MG63 (cell line): ENCODE measurements around the gene TCAP. TPM values are rescaled to one million over a fixed set of nuclear protein-coding genes. Genes with fewer than 3 reads are reported as not detected.
A peak's percentile ranks its signal among the peaks of the same experiment; 100 is the strongest.

Experiments
- DNase-seq: peaks from one replicate; pipeline ENCODE4 v3.0.0-alpha.2; 2020
- H3K27me3 ChIP-seq: fragments of 250-450 bp; sonication (Bioruptor Pico); 2 replicates; pipeline ENCODE4 v1.5.1; 2020; ENCODE audit warnings: mild to moderate bottlenecking, moderate library complexity
- H3K36me3 ChIP-seq: fragments of 250-450 bp; sonication (Bioruptor Pico); 2 replicates; pipeline ENCODE4 v1.5.1; 2020; ENCODE audit warnings: mild to moderate bottlenecking, moderate library complexity
- H3K4me3 ChIP-seq: fragments of 250-450 bp; sonication (Bioruptor Pico); 2 replicates; pipeline ENCODE4 v1.5.1; 2020; ENCODE audit warnings: mild to moderate bottlenecking, moderate library complexity
- H3K9me3 ChIP-seq: fragments of 250-450 bp; sonication (Bioruptor Pico); 2 replicates; pipeline ENCODE4 v1.5.1; 2020; ENCODE audit warnings: mild to moderate bottlenecking, moderate library complexity
- total RNA-seq: library from RNA; depleted of rRNA; stranded (reverse); fragments of >200 nt; shearing (Covaris generic); gene quantifications from 2 replicates; pipeline ENCODE4 v1.2.3, GENCODE V29; 2014; ENCODE audit warnings: low replicate concordance

TCAP gene
- total RNA-seq, 1 experiment from 2014 or later = 0.07 TPM

- H3K36me3 ChIP-seq = peaks cover 34% of the 10 kb centered on the region
- H3K9me3 ChIP-seq = no peaks in the 10 kb centered on the region
- no peak overlapping the region for H3K4me3 ChIP-seq
- no peak for DNase-seq
- no peaks in the 10 kb centered on the region for H3K27me3 ChIP-seq
These were observed 6.8 kb upstream of the TCAP start for GRCh38 chr17:39658346-39658745.

GRCh38 chr17:39658760-39659159, 6.4 kb upstream of the TCAP start:
- Histone ChIP-seq H3K36me3 (peaks cover 31% of the 10 kb centered on the region), H3K9me3 (no peaks in the 10 kb centered on the region), H3K27me3 (no peaks in the 10 kb centered on the region), H3K4me3 (no peak overlapping the region)
- DNase-seq = no peak

DNA sequence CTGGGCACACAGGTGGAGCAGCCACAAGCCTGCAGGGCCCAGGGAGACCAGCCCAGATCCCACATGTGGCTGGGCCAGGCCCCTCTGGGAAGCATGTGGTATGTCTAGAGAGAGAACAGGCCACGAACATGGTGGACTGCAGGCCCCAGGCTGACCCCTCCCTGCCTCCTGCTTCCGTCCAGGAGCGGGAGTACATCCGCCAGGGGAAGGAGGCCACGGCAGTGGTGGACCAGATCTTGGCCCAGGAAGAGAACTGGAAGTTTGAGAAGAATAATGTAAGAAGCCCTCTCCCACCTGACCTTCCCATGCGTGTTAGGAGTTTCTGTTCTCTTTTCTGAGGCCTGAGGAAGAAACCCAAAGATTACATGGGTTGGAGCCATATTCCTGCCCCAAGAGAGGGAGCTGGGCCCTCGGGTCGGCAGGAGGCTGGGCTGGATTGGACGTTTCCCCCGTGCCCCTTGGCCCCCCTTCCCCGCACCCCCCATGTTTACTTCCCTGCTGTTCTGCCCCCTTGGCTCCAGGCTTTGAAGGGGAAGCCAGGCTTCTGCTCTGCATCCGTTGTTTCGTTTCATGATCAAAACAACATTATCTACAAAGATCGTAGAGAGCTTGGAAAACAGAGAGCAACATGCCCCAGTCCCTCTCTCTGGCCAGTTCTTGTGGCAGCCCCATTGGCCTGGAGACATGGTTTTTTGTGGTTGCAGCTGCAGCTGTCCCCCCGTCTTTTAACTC, 5.7 kb upstream of the TCAP start:
- DNase-seq = no peak
- Histone ChIP-seq H3K27me3 (no peaks in the 10 kb centered on the region), H3K36me3 (peaks cover 26% of the 10 kb centered on the region), H3K4me3 (no peak overlapping the region), H3K9me3 (no peaks in the 10 kb centered on the region)

- no peaks in the 10 kb centered on the region for H3K27me3 ChIP-seq
- no peak for DNase-seq
These were observed 5.2 kb upstream of the TCAP start for GRCh38 chr17:39660011-39660360.

GRCh38 chr17:39660397-39661385, 4.5 kb upstream of the TCAP start:
- Histone ChIP-seq H3K9me3 (no peaks in the 10 kb centered on the region), H3K36me3 (peaks cover 17% of the 10 kb centered on the region), H3K27me3 (no peaks in the 10 kb centered on the region), H3K4me3 (no peak overlapping the region)
- DNase-seq = no peak

More at GRCh38 chr17:39660011-39660360, 5.2 kb upstream of the TCAP start:
- peaks cover 20% of the 10 kb centered on the region for H3K36me3 ChIP-seq
- no peaks in the 10 kb centered on the region for H3K9me3 ChIP-seq
- H3K4me3 ChIP-seq = no peak overlapping the region

DNA sequence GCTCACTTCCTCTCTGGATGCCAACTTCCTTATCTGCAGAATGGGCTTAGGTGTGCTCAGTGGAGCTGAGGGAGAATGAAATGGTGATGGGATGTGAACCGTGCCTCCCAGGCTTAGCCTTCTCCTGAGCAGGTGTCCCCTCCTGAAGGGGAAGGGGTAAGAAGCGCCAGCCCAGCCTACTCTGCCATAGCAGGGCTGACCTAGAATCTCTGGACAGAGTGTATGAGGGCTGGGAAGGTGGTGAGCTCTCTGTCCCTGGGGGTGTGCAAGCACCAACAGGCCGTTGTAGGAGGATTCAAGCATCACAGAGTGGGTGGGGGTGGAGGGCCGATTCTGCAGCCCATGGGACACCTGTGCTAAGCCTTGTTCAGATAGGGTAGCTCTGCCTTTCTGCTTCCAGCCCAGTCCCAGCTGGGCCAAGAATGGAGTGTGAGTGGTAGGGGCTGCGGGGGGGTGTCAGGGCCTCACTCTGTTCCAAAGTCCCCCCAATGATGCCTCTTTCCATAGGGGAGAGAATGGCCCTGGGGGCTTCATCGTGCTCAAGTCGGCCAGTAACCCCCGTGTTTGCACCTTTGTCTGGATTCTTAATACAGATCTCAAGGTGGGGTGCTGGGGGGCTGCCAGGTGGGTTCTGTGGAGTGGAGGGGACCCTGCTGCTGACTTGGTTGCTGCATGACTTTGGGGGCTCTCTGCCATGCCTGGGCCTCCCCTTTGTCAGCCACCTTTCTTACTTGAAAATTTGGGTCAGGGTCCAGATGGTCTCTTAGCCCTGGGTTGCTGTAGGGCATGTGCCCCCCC, 3.2 kb upstream of the TCAP start:
- no peak for DNase-seq
- Histone ChIP-seq H3K4me3 (no peak overlapping the region), H3K36me3 (peaks cover 17% of the 10 kb centered on the region), H3K27me3 (no peaks in the 10 kb centered on the region), H3K9me3 (no peaks in the 10 kb centered on the region)

DNA sequence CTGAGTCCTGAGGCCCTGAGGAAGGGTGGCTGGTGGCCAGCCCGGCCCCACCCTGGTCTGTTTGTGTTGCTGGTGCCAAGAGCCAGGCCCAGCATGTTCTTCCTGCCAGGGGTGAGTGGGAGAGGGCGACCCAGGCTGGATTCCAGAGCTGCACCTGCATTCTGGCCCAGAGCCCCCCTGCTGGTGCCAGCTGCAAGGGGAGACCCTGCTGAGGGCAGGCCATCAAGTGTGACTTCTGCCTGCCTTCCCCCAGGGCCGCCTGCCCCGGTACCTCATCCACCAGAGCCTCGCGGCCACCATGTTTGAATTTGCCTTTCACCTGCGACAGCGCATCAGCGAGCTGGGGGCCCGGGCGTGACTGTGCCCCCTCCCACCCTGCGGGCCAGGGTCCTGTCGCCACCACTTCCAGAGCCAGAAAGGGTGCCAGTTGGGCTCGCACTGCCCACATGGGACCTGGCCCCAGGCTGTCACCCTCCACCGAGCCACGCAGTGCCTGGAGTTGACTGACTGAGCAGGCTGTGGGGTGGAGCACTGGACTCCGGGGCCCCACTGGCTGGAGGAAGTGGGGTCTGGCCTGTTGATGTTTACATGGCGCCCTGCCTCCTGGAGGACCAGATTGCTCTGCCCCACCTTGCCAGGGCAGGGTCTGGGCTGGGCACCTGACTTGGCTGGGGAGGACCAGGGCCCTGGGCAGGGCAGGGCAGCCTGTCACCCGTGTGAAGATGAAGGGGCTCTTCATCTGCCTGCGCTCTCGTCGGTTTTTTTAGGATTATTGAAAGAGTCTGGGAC, 2.4 kb upstream of the TCAP start:
- H3K4me3 ChIP-seq = no peak overlapping the region
- H3K36me3 ChIP-seq = peaks cover 17% of the 10 kb centered on the region
- DNase-seq = peak; percentile 38
- no peaks in the 10 kb centered on the region for H3K9me3 ChIP-seq
- no peaks in the 10 kb centered on the region for H3K27me3 ChIP-seq

- H3K4me3 ChIP-seq = no peak overlapping the region
- no peaks in the 10 kb centered on the region for H3K27me3 ChIP-seq
- no peak for DNase-seq
- H3K9me3 ChIP-seq = no peaks in the 10 kb centered on the region
- peaks cover 17% of the 10 kb centered on the region for H3K36me3 ChIP-seq
These were observed 1.8 kb upstream of the TCAP start for GRCh38 chr17:39663340-39663687.

GRCh38 chr17:39663688-39664580, 1.2 kb upstream of the TCAP start:
- Histone ChIP-seq H3K36me3 (peaks cover 17% of the 10 kb centered on the region), H3K27me3 (no peaks in the 10 kb centered on the region), H3K9me3 (no peaks in the 10 kb centered on the region), H3K4me3 (no peak overlapping the region)
- no peak for DNase-seq

- Histone ChIP-seq H3K27me3 (no peaks in the 10 kb centered on the region), H3K4me3 (no peak overlapping the region), H3K9me3 (no peaks in the 10 kb centered on the region), H3K36me3 (peaks cover 11% of the 10 kb centered on the region)
- DNase-seq = peak; percentile 46
These were observed 584 bp downstream of the TCAP start for GRCh38 chr17:39665642-39666224.

- DNase-seq = peak; percentile 28
These were observed 1.1 kb downstream of the TCAP start for GRCh38 chr17:39666231-39666600.

DNA sequence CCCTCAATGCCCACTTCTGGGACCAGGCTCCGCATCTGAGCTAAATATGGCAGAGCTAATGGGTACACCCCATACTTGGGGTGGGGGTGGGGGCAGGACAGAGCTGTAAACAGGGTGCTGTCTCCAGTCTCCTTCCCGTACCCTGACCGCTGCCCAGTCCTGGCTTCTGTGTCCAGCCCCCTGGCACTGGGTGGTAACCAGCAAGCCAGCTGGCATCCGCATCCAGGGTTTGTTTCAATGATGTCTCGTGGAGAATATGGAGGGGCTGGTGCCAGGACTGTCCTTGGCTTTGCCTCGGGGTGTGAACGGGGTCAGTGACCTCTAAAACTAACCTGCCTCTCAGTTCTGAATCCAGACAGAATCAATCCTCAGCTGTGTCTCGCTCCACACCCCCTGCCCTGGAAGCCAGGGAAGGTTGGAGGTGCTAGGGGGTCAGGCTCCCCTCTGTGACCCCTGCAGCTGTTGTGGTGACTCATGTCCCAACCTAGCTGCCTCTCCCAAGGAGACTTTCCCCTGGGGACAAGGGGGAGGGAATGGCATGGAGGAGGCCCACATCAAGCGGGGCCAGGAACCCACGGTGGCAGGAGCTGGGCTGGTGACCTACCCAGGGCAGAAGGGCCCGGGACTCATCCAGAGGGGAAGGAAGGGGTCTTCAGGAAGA, 1.6 kb downstream of the TCAP start:
- Histone ChIP-seq H3K4me3 (no peak overlapping the region), H3K9me3 (no peaks in the 10 kb centered on the region), H3K36me3 (peaks cover 9% of the 10 kb centered on the region), H3K27me3 (no peaks in the 10 kb centered on the region)
- peak; percentile 79 for DNase-seq

More at GRCh38 chr17:39666231-39666600, 1.1 kb downstream of the TCAP start:
- H3K27me3 ChIP-seq = no peaks in the 10 kb centered on the region
- H3K4me3 ChIP-seq = no peak overlapping the region
- H3K36me3 ChIP-seq = peaks cover 9% of the 10 kb centered on the region
- no peaks in the 10 kb centered on the region for H3K9me3 ChIP-seq

GRCh38 chr17:39667262-39667944, 2.3 kb downstream of the TCAP start:
- DNase-seq = no peak
- peaks cover 4% of the 10 kb centered on the region for H3K36me3 ChIP-seq
- H3K27me3 ChIP-seq = no peaks in the 10 kb centered on the region
- no peaks in the 10 kb centered on the region for H3K9me3 ChIP-seq
- no peak overlapping the region for H3K4me3 ChIP-seq
